HG02763 (cell line): ENCODE measurements around the gene CCDC142.
"Not testable (repeated sequence)": the region's sequence is repeated elsewhere in the genome, so short reads cannot be mapped to it uniquely, and the experiment has no call there.

ENCODE experiments used
- ATAC-seq: cut with Tn5 transposase; IDR thresholded peaks from one replicate; pipeline ENCODE4 v1.9.1; 2021; ENCODE audit warnings: mild to moderate bottlenecking, moderate library complexity; ENCODE audit not compliant: unreplicated experiment

Gene CCDC142

GRCh38 chr2:74499267-74499939 is 16.6 kb upstream of the CCDC142 start, which contains the start of gene LBX2:
Gene LBX2 (minus strand): TSS chr2:74499603. CDS start chr2:74499537, 66 bp downstream.
- no peak for ATAC-seq

- no peak for ATAC-seq
Observed at GRCh38 chr2:74498500-74499266, 15.9 kb upstream of the CCDC142 start.

- no peak for ATAC-seq
Observed at GRCh38 chr2:74497777-74498499, 15.1 kb upstream of the CCDC142 start.

- ATAC-seq = no peak
Observed at GRCh38 chr2:74496997-74497776, 14.4 kb upstream of the CCDC142 start.

- ATAC-seq = no peak
Observed at GRCh38 chr2:74495440-74495839, 12.6 kb upstream of the CCDC142 start.

GRCh38 chr2:74493546-74493945 is 10.7 kb upstream of the CCDC142 start:
- no peak for ATAC-seq

- no peak for ATAC-seq
Observed at GRCh38 chr2:74491648-74492544, 9.1 kb upstream of the CCDC142 start.

GRCh38 chr2:74489906-74490305 is 7.1 kb upstream of the CCDC142 start:
- no peak for ATAC-seq

GRCh38 chr2:74488643-74489481 is 6.1 kb upstream of the CCDC142 start:
- ATAC-seq = no peak

GRCh38 chr2:74486141-74486540 is 3.3 kb upstream of the CCDC142 start:
- ATAC-seq = no peak

GRCh38 chr2:74483675-74484164 is 922 bp upstream of the CCDC142 start:
- ATAC-seq = not testable (repeated sequence)

- ATAC-seq = peak; percentile 38
Observed at GRCh38 chr2:74481961-74482800, 617 bp downstream of the CCDC142 start.

- ATAC-seq = no peak
Observed at GRCh38 chr2:74481431-74481830, 1.4 kb downstream of the CCDC142 start.

- ATAC-seq = no peak
Observed at GRCh38 chr2:74474899-74475298, 7.9 kb downstream of the CCDC142 start.

- no peak for ATAC-seq
Observed at GRCh38 chr2:74474481-74474880, 8.3 kb downstream of the CCDC142 start.

- no peak for ATAC-seq
Observed at GRCh38 chr2:74472945-74473258, 9.9 kb downstream of the CCDC142 start.

- peak; percentile 91 for ATAC-seq
Observed at GRCh38 chr2:74472086-74472944, 10.5 kb downstream of the CCDC142 start, which contains the start of gene MRPL53. Gene MRPL53 (minus strand): TSS chr2:74472680. CDS start chr2:74472660, 20 bp downstream.
